Stimulated activated CD8-positive, alpha-beta memory T cell treated with anti-CD3 and anti-CD28 coated beads, Interleukin-4, amount 100 ng/mL, for 4 hours (primary cell): ENCODE results near the gene RAD51B.
"Not testable (repeated sequence)": the region's sequence is repeated elsewhere in the genome, so short reads cannot be mapped to it uniquely, and the experiment has no call there.

ENCODE experiments used
- DNase-seq, 2 donors: peaks; one replicate each; pipeline ENCODE4 v3.0.0-alpha.2; 2020; ENCODE audit warnings: low read depth in 2 of 2, low spot score in 1 of 2

The RAD51B gene

DNA sequence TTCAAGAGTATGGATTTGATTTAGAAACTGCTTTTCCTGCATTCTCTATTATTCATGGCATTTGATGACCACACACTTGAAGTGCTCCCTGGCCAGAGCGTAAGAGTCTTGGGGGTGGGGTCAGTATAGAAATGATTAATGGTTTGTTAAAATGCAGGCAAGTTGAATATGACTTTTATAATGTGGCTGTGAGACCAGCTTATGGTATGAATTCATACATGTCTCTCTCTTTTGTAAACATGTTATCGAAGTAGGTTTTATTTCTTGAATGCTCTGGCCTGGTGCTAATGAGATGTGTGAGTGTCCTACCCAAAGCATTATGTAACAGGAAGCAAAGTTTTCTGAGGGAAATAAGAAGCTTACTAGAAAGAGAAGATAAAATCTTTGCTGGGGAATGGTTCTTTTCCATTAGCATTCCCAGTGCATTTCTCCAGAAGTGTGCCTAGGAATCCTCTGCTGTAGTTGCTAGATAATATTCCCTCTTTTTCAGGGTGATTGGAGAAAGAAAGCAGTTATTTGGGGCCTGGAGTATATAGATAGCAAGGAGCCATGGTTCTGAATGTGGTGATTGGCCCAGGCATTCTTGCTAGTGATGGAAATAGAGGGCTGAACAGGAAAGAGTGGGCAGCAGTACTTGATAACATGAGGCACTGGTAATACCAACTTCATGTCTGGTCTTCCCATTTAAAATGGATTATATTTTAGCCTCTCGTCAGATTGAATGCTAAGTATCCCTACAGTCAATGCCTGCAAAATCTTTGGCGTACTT, 289.7 kb downstream of the RAD51B start:
- DNase-seq = no peak

DNA sequence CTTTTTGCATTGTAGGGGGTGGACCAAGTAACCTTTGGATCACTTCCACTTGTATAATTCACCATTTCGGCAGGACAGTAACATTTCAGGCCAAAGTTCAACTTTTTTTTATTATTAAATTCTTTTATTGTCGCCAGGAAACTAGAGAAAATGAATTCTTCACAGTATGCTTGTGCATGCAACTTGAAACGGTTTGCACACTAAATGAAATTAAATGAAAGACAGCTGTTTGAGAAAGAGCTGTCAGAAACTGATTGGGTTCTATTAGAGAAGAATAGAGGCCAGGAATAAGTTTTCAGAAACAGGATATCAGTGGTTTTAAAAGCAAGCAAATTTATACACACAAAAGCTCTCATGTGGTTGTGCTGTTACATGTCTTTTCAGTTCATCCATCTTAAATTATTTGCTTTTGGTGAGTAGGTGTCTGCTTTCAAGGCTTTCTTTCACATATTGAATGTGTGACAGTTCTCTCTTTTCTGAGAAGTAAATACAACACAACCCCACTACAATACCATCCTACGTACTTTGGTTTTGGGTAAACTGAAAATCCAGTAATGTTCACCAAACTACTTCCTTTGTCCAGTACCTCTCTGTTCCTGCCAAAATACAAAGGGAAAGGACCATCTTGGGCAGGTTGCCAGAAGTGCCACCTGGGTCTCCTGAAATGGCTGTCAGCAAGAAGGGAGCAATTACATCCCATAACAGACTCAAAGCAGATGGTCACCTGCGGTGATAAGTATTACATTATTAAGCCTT, 291.7 kb downstream of the RAD51B start:
- no peak for DNase-seq

DNA sequence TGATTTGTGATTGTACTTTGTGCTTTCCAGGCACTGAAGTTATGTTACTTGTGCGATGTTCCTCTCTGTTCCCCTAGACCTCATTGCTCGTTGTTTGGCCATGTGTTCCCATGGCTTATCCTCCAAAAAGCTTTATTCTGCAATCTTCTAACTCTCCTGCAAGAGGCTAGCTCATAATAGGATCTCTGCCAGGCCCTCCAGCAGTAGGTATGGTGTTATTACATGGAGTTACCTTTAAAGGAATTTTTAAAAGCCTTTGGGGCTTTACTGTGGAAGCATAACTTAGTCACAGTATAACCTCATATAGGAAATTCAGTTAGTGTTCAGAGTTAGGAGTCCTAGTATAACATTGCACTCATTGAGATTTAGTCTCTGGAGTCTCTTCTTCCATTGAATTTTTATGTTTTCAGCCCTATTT, 292.3 kb downstream of the RAD51B start:
- no peak for DNase-seq

DNA sequence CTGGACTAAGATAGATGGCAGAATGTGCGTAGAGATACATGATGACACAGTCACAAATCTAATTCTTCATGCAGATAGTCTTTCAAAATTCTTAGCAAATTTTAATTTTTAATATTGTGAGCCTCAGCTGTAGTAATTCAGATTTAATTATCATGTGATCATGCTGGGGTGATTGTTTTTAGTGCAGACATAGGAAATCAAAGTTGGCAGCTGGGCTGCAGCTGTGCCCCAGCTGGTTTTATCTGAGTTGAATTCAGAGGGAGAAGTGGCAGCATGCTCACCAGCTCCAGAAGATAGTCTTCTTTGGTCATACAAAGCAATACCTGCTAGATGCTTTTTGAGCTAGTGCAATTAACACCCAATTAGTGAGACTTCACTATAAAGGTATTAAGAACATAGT, 292.9 kb downstream of the RAD51B start:
- no peak for DNase-seq

DNA sequence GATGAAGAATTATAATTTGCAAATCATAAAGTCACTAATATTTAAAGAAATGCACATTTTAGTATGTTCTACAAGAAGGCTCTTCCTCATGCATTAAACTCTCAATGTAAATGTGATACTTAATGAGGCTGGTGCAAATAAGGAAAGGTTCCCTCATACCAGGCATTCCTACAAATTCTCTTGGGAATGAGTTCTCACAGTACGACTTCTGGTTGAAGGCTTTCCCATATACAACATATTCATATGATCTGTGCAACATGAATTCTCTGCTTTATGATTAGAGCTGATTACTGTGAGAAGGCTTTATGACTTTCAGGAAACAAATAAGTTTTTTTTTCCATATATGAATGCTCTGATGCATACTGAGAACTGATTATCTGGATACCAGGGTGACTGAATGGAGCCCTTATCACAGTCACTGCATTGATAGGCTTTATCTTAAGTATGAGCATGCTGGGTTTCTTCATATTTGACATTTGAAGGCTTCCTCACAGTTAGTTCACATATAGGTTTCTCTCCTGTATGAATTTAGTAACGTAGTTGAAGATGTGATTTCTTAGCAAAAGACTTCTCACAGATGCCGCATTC, 293.9 kb downstream of the RAD51B start:
- DNase-seq = no peak

DNA sequence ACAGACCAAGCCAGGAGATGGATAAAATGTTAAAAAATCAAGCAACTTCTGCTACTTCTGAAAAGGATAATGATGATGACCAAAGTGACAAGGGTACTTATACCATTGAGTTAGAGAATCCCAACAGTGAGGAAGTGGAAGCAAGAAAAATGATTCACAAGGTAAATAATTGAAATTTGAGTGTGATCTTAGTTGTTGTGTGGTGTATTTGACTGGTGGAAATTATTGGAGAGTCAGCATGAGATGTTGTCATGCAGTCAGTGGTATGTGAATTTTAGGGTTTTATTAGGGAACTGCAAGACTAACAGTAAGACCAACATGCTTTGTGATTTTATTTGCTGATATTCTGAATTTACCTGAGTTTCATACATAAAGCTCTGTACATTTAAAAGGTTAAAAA, 296.4 kb downstream of the RAD51B start:
- not testable (repeated sequence) for DNase-seq

DNA sequence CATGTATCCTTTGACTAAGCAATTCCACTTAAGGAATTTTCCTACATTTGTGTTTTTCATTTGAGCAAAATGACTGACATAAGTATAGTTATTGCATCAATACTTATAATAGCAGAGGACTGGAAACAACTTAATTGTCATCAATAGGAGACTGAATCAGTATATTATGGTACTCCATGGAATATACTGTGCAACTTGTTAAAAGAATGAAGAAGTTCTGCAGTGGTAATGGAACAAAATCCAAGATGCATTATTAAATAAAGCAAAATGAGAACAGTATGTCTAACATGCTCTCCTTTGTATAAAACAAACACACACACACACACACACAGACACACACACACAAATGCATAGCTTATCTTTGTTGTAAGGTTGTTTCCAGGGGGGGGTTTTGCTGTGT, 303.1 kb downstream of the RAD51B start:
- no peak for DNase-seq

DNA sequence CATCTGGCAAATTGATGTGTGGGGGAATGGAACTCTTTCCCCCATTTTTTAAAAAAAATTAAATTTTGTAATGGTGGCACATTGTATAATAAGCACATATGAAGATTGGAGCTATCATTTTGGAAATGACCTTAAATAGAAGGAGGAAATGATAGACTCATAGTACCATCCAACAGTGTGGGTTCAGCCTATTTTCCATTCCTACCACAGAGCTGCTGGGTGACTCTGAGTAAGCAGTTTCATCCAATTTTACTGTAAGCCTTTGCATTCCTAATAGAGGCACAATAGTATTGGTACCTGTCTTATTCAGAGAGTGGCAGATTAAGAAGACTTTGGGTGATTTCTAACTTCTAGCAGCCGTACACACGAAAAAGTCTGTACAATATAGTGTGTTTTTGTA, 304.5 kb downstream of the RAD51B start:
- DNase-seq = no peak

DNA sequence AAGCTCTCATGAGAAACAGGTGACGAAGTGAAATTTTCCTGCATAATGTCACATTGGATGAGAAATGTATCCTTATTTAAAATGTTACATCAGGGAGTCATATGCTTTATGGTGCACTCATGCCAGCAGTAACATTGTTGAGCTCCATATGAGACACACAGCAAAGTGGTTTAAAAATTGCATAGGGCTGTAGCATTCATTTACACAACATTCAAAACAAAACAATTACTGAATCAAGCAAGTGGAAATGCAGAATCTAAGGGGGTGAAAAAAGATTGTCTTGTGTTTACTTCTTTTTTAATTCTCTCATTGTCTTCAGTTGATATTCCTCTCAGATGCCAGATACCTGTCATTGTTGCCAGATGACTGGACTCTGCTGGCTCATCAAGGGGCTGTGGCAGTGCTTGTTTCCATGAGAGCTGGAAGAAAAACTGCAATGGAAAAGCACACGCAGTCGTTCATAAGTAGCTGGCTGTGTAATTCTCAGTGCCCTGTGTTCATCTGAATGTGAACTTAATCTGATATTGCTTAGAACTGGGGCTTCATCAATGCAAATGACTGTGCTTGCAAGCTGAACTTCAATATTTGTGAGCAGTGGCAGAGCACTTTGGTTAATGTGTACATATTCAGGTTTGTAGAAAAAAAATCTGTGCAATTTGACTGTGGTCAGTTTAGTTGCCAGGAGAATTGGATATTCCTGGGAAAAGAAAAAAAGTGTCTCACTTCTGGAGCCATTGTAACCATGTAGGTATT, 305.6 kb downstream of the RAD51B start:
- DNase-seq = no peak

DNA sequence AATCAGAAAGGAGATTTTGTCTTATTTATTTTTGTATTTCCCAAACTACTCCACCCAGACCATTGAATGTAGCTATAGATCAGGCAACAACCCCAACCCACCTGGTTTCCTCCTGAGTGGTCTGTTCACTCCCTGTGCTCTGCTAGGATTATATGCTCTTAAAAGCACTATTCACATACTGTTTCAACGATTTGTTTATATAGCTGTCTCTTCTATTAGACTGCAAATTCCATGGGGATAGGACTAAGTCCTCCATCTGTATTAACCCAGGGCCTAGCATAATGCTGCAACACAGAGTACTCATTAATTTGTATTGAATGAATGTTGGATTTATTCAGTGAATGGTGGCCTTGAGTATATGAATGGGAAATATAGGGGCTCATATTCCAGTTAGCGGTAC, 307.6 kb downstream of the RAD51B start:
- DNase-seq = no peak

DNA sequence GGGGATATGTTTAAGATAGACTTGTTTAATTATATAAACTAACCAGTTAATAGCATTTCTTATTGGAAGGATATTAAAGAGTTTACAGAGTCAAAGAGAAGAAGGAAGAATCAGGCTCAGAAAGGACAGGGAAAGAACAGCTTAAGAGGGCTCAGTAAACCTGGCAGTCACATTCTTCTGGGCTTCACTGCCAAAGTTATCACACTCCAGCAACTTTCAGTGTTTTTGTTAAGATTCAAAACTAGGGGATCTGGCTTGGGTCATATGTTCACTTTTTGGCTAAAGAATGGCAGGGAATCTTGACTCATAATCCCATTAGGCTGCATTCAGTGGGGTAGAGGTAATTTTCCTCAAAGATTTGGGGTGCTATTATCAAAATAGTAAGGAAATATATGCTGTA, 312.3 kb downstream of the RAD51B start:
- DNase-seq = no peak

DNA sequence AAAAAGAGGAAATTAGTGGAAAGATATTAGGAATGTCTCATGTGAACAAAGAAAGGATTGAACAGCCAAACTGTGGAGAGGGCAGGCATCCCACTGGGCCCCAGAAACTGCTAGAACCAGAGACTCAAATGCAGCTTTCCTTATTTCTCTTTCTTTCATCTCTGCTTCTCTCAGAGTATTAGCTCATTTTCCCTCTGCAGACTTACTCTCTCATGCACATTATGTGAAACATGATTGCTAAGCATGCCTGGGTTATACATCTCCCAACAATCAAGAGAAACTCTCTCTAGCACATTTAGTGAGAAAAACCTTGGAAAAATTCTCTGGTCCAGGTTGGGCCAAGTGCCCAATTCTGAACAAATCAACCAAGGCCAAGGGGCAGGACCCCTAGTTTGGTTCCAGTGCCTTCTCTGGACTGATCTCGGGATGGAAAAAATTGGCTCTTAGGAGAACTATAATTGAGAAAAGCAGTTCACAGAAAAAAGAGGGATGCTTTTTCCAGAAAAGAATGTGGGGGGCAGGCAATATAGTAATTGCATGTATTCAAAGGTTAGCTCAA, 313.1 kb downstream of the RAD51B start:
- DNase-seq = no peak

DNA sequence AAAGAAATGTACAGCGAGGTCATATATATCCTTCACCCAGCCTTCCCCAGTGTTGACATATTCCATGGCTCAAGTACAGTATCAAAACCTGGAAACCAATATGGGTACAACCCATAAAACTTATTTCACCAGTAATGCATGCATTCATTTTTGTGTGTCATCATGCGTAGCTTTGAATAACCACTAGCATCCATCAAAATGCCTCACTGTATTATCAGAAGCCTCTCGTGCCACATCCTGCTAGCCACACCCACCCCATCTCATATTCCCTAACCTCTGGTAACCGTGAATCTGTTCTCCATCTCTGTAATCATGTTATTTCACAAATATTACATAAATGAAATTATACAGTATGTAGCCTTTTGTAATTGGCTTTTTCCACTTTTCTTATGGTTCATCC, 314.3 kb downstream of the RAD51B start:
- no peak for DNase-seq

DNA sequence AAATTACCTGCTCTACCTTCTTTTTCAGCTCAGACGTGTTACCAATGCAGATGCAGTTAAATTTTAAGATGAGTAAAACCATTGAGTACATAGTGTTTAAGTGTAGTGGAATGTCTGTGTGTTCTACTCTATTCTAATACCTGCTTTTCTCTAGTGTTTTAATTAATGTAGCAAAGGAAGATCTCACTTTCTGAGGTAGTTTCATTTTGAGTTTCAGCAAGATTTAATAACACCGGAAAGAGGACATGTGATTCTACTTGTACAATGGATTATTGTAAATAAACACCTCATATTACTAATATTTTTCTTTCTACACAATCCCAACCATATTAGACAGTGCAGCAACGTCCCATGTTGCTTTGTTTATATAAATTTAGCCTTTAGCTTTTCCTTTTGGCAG, 315.4 kb downstream of the RAD51B start:
- DNase-seq = no peak

DNA sequence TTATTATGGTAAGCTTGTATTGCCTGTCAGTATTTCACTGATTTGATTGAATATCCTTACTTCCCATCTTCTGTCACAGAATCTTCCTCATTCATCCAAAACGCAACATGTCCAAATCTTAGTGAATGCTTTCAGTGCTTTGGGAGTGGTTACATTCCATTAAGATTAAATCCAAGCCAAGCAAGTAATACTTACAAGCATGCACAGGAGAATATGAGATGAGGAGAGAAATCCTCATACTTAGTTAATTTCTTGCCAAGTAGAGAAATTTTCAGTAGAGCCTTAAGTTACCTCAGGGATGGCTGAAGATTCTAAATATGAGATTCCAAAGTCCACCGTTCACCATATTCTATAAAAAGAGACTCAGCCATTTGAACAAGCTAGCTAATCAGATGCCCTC, 316.0 kb downstream of the RAD51B start:
- DNase-seq = no peak

DNA sequence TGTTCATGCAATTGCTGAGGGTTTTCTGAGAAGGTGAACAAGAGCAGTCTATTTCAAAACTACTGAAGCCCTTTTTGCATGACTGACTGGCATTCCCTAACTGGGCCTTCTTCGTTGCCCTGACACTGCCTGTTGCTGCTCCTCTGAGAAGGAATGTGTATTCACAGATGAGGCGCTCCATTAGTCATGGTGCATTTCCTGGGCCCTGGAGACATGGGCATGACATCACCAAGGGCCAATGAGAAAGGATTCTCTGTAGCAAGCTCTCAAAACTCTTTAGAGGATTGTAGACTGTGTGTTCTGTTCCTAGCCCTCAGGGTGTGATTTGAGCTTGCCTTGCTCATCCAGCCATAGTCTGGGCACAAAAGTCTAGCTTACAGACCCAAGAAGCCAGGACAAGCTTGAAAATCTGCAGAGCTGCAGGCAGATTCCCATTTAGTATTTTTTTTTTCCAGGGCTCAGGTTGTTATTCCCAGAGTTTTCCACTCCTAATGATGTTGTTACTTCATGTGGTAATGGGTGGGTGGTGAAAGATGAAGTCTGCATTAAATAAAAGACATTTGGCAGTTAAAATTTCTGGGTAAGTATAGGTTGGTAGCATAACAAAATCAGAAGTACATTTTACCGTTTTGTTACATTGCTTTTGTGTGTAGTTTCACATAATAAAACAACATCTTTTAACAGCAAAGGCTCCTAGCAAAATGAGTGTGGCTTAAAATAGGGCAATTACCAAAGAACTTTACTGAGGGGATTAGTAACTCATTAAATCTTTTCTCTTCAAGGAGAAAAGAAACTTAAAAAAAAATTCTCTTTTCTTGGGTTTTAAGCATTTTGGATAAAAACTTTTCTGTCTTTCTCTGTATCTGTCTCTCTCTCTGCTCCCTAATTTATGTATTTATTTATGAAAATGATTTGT, 318.4 kb downstream of the RAD51B start:
- DNase-seq = no peak

DNA sequence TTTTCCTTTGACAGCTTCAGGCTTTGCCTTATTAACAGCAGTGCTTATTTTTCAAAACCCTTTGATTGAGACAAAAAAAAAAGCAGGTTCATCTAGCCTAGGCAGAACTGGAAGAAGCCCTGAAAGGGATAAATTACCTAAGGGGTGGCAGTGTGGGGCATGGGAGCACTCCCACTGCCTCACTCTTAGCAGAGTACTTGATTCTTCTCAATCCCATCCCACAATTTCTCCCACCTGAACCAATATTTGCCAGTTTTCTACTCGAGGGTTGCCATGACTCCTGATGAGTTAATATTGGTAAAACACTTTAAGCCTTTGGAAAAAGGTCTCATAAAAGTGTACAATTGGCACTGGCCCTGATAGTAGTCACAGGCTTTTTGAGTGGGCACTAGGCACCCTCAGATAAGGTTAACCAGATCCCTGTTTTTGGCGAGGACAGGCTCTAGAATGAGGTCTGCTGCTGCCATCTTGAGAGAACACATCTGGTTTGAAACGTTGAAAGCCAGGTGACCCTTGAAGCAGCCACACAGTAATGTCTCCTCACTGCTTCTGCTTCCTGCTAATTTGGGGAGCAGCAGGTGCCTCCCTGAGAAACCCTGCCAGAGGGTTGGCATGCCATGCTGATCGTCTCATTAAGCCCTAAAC, 320.0 kb downstream of the RAD51B start:
- DNase-seq = no peak

DNA sequence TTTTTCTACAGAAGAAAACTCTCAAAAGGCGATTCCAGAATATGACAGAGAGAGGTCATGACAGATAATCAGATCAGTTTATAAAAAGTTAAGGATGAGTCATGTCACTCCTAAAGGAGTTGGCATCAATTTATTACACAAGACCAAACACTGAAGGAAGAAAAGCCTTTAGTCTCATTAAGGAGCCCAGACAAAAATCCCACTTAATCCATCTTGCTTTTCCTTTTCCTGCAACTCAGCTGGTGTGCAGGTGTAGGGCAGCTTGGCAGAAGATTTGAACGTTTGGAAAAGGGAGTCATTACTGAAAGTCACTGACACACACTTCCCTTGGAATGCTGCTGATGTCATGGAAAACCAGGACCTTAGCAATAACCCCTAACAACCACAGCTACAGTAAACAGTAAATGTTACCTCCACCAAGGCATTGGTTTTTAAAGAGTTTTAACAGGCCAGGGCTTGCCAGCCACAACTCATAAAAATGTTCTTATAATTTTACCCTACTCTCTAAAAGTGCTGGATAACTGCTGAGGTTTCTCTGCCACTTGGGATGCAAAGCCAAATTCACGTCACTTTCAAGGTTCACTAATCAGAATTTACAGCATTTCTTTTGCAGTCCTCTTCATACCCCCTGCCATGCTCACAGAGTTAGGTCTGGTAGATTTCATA, 320.6 kb downstream of the RAD51B start:
- DNase-seq = no peak

DNA sequence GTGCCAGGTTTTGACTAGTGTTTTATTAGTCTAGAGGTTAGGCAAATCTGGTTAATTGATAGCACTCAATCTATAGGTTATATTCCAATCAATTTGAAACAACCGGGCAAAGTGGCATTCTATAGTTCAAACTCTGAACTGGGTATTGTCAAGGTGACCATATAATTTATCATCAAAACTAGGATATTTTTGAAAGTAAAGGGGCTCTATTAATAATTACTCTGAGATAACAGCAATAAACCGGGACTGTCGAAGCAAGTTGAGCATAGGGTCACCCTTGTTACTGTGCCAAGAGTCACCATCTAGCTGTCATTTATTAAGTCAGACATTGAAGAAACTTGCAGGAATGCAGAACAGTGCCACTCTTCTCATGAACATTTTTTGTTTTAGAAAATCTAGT, 321.2 kb downstream of the RAD51B start:
- DNase-seq = no peak
